Naive thymus-derived CD4-positive, alpha-beta T cell (primary cell): ENCODE data around the gene NT5DC2. TPM values are rescaled to one million over a fixed set of nuclear protein-coding genes. Genes with fewer than 3 reads are reported as not detected.

Experiments used
- ATAC-seq: fragments of 150-1000 bp; cut with Tn5 transposase; 2 replicates; pipeline ENCODE4 v1.10.0; 2021; ENCODE audit warnings: mild to moderate bottlenecking, moderate library complexity
- CTCF ChIA-PET: fragments of 350-600 bp; sonication (Branson Sonifier 250); formaldehyde crosslinking; loops from one replicate; lab custom pipeline; 2021; ENCODE audit warnings: antibody characterized with exemption; lab: Charles Lee
- POLR2A ChIA-PET: fragments of 350-600 bp; sonication (Branson Sonifier 250); formaldehyde crosslinking; loops from one replicate; lab custom pipeline; 2021; ENCODE audit warnings: antibody characterized with exemption, inconsistent platforms; lab: Charles Lee
- DNase-seq, 9 donors: peaks; one replicate each; pipeline versions ENCODE4 v3.0.0 to v3.0.0-alpha.2; 2020 to 2022; ENCODE audit warnings: mixed read lengths in 1 of 9
- H3K27ac ChIP-seq: one replicate; pipeline ENCODE4 v1.7.0; 2013; ENCODE audit warnings: mild to moderate bottlenecking, low read depth, low read length, moderate library complexity
- H3K27me3 ChIP-seq, 2 donors: one replicate each; pipeline ENCODE4 v1.7.0; 2013; ENCODE audit warnings: low read length in 2 of 2, mild to moderate bottlenecking in 2 of 2, moderate library complexity in 2 of 2; ENCODE audit not compliant: control insufficient read depth in 2 of 2, insufficient read depth in 2 of 2
- H3K36me3 ChIP-seq, 3 experiments: 1 replicate in 2 of 3; 2 replicates in 1 of 3; pipeline ENCODE4 v1.7.0; 2013; ENCODE audit warnings: low read length in 3 of 3, mild to moderate bottlenecking in 3 of 3, moderate library complexity in 1 of 3; ENCODE audit not compliant: insufficient read depth in 3 of 3, control insufficient read depth in 2 of 3
- H3K4me1 ChIP-seq, 2 donors: one replicate each; pipeline ENCODE4 v1.7.0; 2013; ENCODE audit warnings: low read length in 2 of 2, mild to moderate bottlenecking in 2 of 2, moderate library complexity in 1 of 2; ENCODE audit not compliant: control insufficient read depth in 2 of 2, insufficient read depth in 2 of 2
- H3K4me3 ChIP-seq: 2 replicates; pipeline ENCODE4 v1.7.0; 2013; ENCODE audit warnings: mild to moderate bottlenecking, low read length
- H3K9me3 ChIP-seq, 3 experiments: 1 replicate in 2 of 3; 2 replicates in 1 of 3; pipeline ENCODE4 v1.7.0; 2013; ENCODE audit warnings: low read length in 3 of 3; ENCODE audit not compliant: control insufficient read depth in 2 of 3
- H3K27ac Mint-ChIP-seq, 9 donors: one replicate each; pipeline ENCODE4 v1.8.0; 2020 to 2022; ENCODE audit warnings: mixed read lengths in 9 of 9, mild to moderate bottlenecking in 8 of 9, moderate library complexity in 5 of 9, inconsistent platforms in 2 of 9
- H3K27me3 Mint-ChIP-seq, 5 donors: one replicate each; pipeline ENCODE4 v1.8.0; 2021 to 2022; ENCODE audit warnings: mixed read lengths in 5 of 5, mild to moderate bottlenecking in 1 of 5
- H3K36me3 Mint-ChIP-seq, 5 donors: one replicate each; pipeline ENCODE4 v1.8.0; 2020 to 2022; ENCODE audit warnings: mixed read lengths in 5 of 5, mild to moderate bottlenecking in 3 of 5, inconsistent platforms in 1 of 5
- H3K4me1 Mint-ChIP-seq, 7 donors: one replicate each; pipeline ENCODE4 v1.8.0; 2020 to 2022; ENCODE audit warnings: mixed read lengths in 7 of 7, mild to moderate bottlenecking in 3 of 7, inconsistent platforms in 1 of 7
- H3K4me3 Mint-ChIP-seq, 10 donors: one replicate each; pipeline ENCODE4 v1.8.0; 2020 to 2022; ENCODE audit warnings: mild to moderate bottlenecking in 10 of 10, mixed read lengths in 10 of 10, moderate library complexity in 6 of 10, inconsistent platforms in 2 of 10
- H3K9me3 Mint-ChIP-seq, 11 donors: one replicate each; pipeline ENCODE4 v1.8.0; 2020 to 2022; ENCODE audit warnings: mixed read lengths in 11 of 11, mild to moderate bottlenecking in 4 of 11, inconsistent platforms in 1 of 11, moderate library complexity in 1 of 11
- intact Hi-C, 2 donors: fragments of 100-400 bp; cut with micrococcal nuclease; formaldehyde crosslinking; loops; one replicate each; pipeline ENCODE4 v1.15.1; 2023
- polyA plus RNA-seq, 2 donors: library from polyadenylated mRNA; unstranded; fragments of 300-500 nt; fragmentation: Illumina TruSeq; gene quantifications; one replicate each; pipeline ENCODE4 v1.2.3, GENCODE V29; 2021
- total RNA-seq, 6 experiments: library from RNA in 5 of 6; stranded (reverse) in 5 of 6; gene quantifications; 1 replicate in 5 of 6; 2 replicates in 1 of 6; pipeline ENCODE4 v1.2.3 and lab custom pipeline; 2021 to 2026

Gene NT5DC2
- total and polyA plus RNA-seq, 7 experiments from 2014 or later: 1.3 to 23.0 (median 3.1) TPM; not detected in 1

DNA sequence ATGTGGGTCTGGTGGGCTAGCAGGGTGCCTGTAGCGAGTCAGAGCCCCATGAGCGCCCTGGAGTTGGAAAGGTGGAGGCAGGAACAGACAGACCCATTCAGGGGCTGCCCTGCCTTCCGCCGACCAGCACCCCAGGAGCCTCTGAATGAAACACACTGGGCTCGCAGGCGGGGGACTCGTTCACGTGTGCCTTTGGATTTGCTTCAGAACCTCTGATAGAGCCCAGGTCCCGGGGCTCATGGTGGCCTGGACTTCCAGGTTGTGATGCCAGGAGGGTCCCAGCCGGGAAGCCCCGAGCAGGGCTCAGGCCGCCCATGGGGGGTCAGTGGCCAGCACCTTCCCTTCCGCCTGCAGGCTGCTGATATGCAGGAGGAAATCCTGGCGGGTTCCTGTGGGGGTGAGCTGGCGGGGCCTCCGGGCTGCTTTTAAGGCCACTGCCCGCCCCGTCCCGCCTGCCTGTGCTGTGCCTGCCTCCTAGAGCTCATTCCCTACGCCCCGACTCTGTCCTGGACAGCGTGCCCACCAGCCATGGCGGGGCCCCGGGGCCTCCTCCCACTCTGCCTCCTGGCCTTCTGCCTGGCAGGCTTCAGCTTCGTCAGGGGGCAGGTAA, 38.7 kb downstream of the NT5DC2 start, which contains the start of gene STAB1:
Gene STAB1, plus strand, starts transcription at position 453 of the 610 bp plus-strand sequence. Its CDS starts 76 bp downstream, at position 529.
- H3K4me1 Mint-ChIP-seq: peaks cover 0 to 12% (median 0%) of the 10 kb centered on the region in 7 donors
- no peaks in the 10 kb centered on the region for H3K27me3 Mint-ChIP-seq
- ChIA-PET CTCF (no interaction called here), POLR2A (no interaction called here)
- DNase-seq: no peak
- no peak for ATAC-seq
- no peaks in the 10 kb centered on the region for H3K9me3 ChIP-seq
- no peak within 1 kb of the TSS for H3K27ac ChIP-seq
- no peaks in the 10 kb centered on the region for H3K27me3 ChIP-seq
- peak within 1 kb of the TSS in 2 of 9 donors; percentile 34 to 35 for H3K27ac Mint-ChIP-seq
- no peak within 1 kb of the TSS for H3K4me3 Mint-ChIP-seq
- H3K4me1 ChIP-seq: no peaks in the 10 kb centered on the region
- H3K9me3 Mint-ChIP-seq: no peaks in the 10 kb centered on the region
- H3K36me3 Mint-ChIP-seq: peaks cover 0 to 16% (median 0%) of the 10 kb centered on the region in 5 donors
- intact Hi-C loops: no loop called here
- H3K36me3 ChIP-seq: peaks cover 0 to 36% (median 0%) of the 10 kb centered on the region in 3 experiments
- no peak within 1 kb of the TSS for H3K4me3 ChIP-seq

DNA sequence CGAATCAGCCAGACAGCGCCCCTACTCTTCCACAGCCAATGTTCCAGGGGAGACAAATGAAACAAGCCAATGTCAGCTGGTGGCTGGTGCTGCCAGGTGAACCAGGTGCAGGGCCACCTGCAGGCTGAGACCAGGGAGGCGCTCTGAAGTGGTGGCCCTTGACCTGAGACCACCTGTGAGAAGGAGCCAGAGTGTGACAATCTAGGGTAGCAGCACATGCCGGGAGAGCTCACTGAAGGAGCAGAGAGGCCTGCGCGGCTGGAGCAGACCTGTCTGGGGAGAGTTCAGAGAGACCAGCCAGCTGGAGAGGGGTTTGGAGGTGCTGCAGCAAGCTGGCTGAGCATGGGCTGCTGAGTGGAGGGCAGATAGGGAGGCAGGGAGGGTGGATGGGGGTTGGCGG, 39.2 kb downstream of the NT5DC2 start:
- no peaks in the 10 kb centered on the region for H3K4me1 ChIP-seq
- no peaks in the 10 kb centered on the region for H3K27me3 ChIP-seq
- intact Hi-C loops: no loop called here
- H3K27me3 Mint-ChIP-seq: no peaks in the 10 kb centered on the region
- H3K9me3 ChIP-seq: no peaks in the 10 kb centered on the region
- ChIA-PET CTCF (no interaction called here), POLR2A (no interaction called here)
- H3K27ac ChIP-seq: no peak overlapping the region
- ATAC-seq (no peak), DNase-seq (no peak)
- H3K27ac Mint-ChIP-seq: peak overlapping the region in 2 of 9 donors; percentile 34 to 35
- H3K9me3 Mint-ChIP-seq: no peaks in the 10 kb centered on the region
- H3K4me3 Mint-ChIP-seq: no peak overlapping the region
- peaks cover 0 to 41% (median 0%) of the 10 kb centered on the region in 3 experiments for H3K36me3 ChIP-seq
- H3K4me3 ChIP-seq: no peak overlapping the region
- H3K4me1 Mint-ChIP-seq: peaks cover 0 to 12% (median 0%) of the 10 kb centered on the region in 7 donors
- peaks cover 0 to 16% (median 0%) of the 10 kb centered on the region in 5 donors for H3K36me3 Mint-ChIP-seq

DNA sequence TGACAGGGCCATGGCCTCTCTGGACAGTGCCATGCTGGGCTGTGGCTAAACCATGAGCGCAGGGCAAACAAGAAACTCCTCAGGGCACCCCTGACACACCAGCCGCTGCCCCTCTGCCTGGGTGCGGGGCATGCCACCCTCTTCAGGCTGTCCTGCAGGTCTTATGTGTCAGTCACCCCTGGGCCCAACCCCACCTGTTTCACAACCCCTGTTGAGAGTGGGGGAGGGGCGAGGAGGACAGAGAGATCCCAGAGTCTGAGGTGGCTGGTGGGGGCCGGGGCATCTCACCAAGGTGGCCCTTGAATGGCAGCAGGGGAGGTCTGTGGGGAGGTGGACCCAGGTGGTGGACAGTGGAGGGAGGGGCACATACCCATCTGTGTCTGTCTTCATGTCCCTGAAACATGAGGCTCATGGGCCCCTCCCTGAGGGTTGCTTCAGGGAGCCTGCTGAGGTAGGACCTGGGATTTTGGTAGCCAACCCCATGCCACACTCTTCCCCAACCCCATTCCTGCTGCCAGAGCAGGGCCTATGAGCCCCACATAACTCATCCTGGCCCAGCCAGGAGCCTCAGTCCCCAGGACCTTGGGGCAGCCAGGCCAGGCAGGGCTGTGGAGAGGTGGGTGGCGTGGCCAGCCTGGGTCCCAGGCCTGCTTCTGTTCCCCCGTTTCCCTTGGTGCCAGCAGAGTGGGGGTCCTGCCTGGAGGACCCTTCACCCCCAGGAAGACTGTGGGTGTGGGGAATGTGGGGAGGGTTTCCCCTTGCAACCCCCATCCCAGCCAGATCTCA, 40.2 kb downstream of the NT5DC2 start:
- H3K36me3 Mint-ChIP-seq: peaks cover 0 to 16% (median 0%) of the 10 kb centered on the region in 5 donors
- no peaks in the 10 kb centered on the region for H3K27me3 Mint-ChIP-seq
- Histone ChIP-seq H3K27me3 (no peaks in the 10 kb centered on the region), H3K4me1 (no peaks in the 10 kb centered on the region), H3K9me3 (no peaks in the 10 kb centered on the region), H3K4me3 (no peak overlapping the region), H3K27ac (no peak overlapping the region), H3K36me3 (peaks cover 0 to 50% (median 0%) of the 10 kb centered on the region in 3 experiments)
- ChIA-PET CTCF (no interaction called here), POLR2A (no interaction called here)
- no peaks in the 10 kb centered on the region for H3K9me3 Mint-ChIP-seq
- DNase-seq (no peak), ATAC-seq (no peak)
- no peak overlapping the region for H3K27ac Mint-ChIP-seq
- peaks cover 0 to 9% (median 0%) of the 10 kb centered on the region in 7 donors for H3K4me1 Mint-ChIP-seq
- intact Hi-C loops: no loop called here
- H3K4me3 Mint-ChIP-seq: no peak overlapping the region

DNA sequence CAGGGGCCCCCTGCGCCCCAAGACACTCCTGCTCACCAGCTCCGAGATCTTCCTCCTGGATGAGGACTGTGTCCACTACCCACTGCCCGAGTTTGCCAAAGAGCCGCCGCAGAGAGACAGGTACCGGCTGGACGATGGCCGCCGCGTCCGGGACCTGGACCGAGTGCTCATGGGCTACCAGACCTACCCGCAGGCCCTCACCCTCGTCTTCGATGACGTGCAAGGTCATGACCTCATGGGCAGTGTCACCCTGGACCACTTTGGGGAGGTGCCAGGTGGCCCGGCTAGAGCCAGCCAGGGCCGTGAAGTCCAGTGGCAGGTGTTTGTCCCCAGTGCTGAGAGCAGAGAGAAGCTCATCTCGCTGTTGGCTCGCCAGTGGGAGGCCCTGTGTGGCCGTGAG, 41.6 kb downstream of the NT5DC2 start:
- no peaks in the 10 kb centered on the region for H3K4me1 ChIP-seq
- intact Hi-C loops: no loop called here
- DNase-seq (no peak), ATAC-seq (no peak)
- H3K4me3 Mint-ChIP-seq: no peak overlapping the region
- H3K4me3 ChIP-seq: no peak overlapping the region
- H3K36me3 ChIP-seq: peaks cover 0 to 63% (median 0%) of the 10 kb centered on the region in 3 experiments
- peaks cover 0 to 9% (median 0%) of the 10 kb centered on the region in 7 donors for H3K4me1 Mint-ChIP-seq
- no peaks in the 10 kb centered on the region for H3K9me3 ChIP-seq
- peaks cover 0 to 25% (median 2%) of the 10 kb centered on the region in 5 donors for H3K36me3 Mint-ChIP-seq
- H3K27ac Mint-ChIP-seq: no peak overlapping the region
- H3K27me3 ChIP-seq: no peaks in the 10 kb centered on the region
- CTCF ChIA-PET: no interaction called here
- POLR2A ChIA-PET: interaction anchor here (0.9 kb wide), 1 partner anchor 19 kb away, joined by 3 read pairs; no protein-coding TSS in a partner anchor
- no peak overlapping the region for H3K27ac ChIP-seq
- no peaks in the 10 kb centered on the region for H3K27me3 Mint-ChIP-seq
- no peaks in the 10 kb centered on the region for H3K9me3 Mint-ChIP-seq

DNA sequence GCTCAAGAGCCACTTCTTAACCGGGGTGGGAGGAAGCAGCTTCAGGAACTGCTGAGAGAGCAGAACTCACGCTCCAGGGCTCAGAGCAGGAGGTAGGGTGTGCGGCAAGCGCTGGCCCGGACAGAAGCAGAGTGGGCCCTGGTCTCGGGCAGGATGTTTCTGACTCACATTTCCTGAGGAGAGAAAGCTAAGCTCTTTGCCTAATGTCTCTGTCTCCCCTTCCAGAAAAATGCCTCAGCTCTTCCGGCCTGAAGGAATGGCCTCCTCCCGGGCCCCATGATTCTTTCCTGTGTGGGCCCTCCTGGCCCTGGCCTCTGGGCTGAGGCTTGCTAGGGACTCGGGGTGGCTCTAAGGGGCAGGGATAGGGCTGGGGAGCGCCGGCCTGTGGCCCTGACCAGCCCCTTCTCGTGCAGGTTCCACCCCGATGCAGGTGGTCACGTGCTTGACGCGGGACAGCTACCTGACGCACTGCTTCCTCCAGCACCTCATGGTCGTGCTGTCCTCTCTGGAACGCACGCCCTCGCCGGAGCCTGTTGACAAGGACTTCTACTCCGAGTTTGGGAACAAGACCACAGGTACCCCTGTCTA, 42.6 kb downstream of the NT5DC2 start:
- CTCF ChIA-PET: no interaction called here
- peaks cover 0 to 25% (median 2%) of the 10 kb centered on the region in 5 donors for H3K36me3 Mint-ChIP-seq
- intact Hi-C loops: no loop called here

DNA sequence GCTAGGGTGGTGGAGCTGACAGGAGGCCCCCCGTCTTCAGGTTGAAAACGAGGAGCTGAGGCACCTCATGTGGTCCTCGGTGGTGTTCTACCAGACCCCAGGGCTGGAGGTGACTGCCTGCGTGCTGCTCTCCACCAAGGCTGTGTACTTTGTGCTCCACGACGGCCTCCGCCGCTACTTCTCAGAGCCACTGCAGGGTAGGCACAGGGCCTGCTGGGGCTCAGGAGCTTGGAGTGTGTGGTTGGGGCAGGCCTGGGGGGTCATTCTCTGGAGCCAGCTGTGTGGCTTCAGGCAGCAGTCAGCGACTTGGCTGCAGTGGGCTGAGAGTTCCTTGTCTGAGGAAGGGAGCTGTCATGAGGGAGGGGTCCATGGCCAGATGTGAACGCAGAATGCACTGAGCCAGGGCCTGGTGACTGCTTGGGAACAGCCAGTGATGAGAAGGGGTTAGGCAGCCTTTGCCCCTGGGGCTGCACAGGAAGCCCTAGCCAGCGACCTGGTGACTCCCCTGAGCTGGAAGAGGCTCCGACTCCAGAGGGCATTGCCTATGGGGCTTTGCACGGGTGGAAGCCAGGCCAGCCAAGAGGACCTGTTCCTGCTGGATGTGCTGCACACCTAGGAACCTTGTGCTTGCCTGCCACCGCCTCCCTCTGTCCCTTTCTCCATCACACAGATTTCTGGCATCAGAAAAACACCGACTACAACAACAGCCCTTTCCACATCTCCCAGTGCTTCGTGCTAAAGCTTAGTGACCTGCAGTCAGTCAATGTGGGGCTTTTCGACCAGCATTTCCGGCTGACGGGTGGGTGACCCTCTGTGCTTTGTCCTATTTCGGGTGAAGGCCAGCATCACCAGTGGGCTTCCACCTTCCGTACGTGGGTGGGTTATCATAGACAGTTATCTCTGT, 43.4 kb downstream of the NT5DC2 start:
- no peaks in the 10 kb centered on the region for H3K27me3 Mint-ChIP-seq
- no peaks in the 10 kb centered on the region for H3K9me3 Mint-ChIP-seq
- peaks cover 0 to 81% (median 0%) of the 10 kb centered on the region in 3 experiments for H3K36me3 ChIP-seq
- no peaks in the 10 kb centered on the region for H3K4me1 ChIP-seq
- intact Hi-C loops: no loop called here
- ATAC-seq: no peak
- no peaks in the 10 kb centered on the region for H3K9me3 ChIP-seq
- H3K4me1 Mint-ChIP-seq: peaks cover 0 to 9% (median 0%) of the 10 kb centered on the region in 7 donors
- H3K27ac ChIP-seq: no peak overlapping the region
- DNase-seq: no peak
- no peaks in the 10 kb centered on the region for H3K27me3 ChIP-seq
- H3K4me3 Mint-ChIP-seq: no peak overlapping the region
- H3K4me3 ChIP-seq: no peak overlapping the region
- H3K27ac Mint-ChIP-seq: peak overlapping the region in 1 of 9 donors; percentile 75
- peaks cover 0 to 29% (median 2%) of the 10 kb centered on the region in 5 donors for H3K36me3 Mint-ChIP-seq
- CTCF ChIA-PET: no interaction called here
- POLR2A ChIA-PET: no interaction called here

More for the DNA sequence above, 42.6 kb downstream of the NT5DC2 start:
- H3K4me1 Mint-ChIP-seq: peaks cover 0 to 9% (median 0%) of the 10 kb centered on the region in 7 donors
- H3K4me3 Mint-ChIP-seq: no peak overlapping the region
- no peak overlapping the region for H3K27ac ChIP-seq
- H3K27me3 Mint-ChIP-seq: no peaks in the 10 kb centered on the region
- no peak for DNase-seq
- peak; percentile 64 for ATAC-seq
- H3K4me3 ChIP-seq: no peak overlapping the region
- H3K9me3 Mint-ChIP-seq: no peaks in the 10 kb centered on the region
- H3K9me3 ChIP-seq: no peaks in the 10 kb centered on the region
- no peaks in the 10 kb centered on the region for H3K4me1 ChIP-seq
- POLR2A ChIA-PET: no interaction called here
- no peaks in the 10 kb centered on the region for H3K27me3 ChIP-seq
- H3K27ac Mint-ChIP-seq: no peak overlapping the region
- peaks cover 0 to 73% (median 0%) of the 10 kb centered on the region in 3 experiments for H3K36me3 ChIP-seq
